ENCODE measurements around the gene PSMC3.

The PSMC3 gene

GRCh38 chr11:47426062-47426956 lies at the start of gene PSMC3:
TSS of gene PSMC3 (minus strand) at chr11:47426439. CDS start at chr11:47426279, 160 bp downstream.
- peak; percentile 99 for DNase-seq

GRCh38 chr11:47470671-47471070 lies 44.4 kb upstream of the PSMC3 start:
- DNase-seq: no peak

- no peak for DNase-seq
Measured at GRCh38 chr11:47469361-47470179, 43.3 kb upstream of the PSMC3 start.

- DNase-seq: no peak
Measured at GRCh38 chr11:47468598-47469214, 42.5 kb upstream of the PSMC3 start.

GRCh38 chr11:47467357-47467756 lies 41.1 kb upstream of the PSMC3 start:
- DNase-seq: no peak

GRCh38 chr11:47466701-47467250 lies 40.5 kb upstream of the PSMC3 start:
- DNase-seq: no peak

- no peak for DNase-seq
Measured at GRCh38 chr11:47466201-47466600, 40.0 kb upstream of the PSMC3 start.

GRCh38 chr11:47464483-47464882 lies 38.2 kb upstream of the PSMC3 start:
- no peak for DNase-seq

GRCh38 chr11:47461876-47462275 lies 35.6 kb upstream of the PSMC3 start:
- DNase-seq: no peak

GRCh38 chr11:47460571-47461235 lies 34.5 kb upstream of the PSMC3 start:
- DNase-seq: no peak

- DNase-seq: peak; percentile 71
Measured at GRCh38 chr11:47454258-47454671, 28.0 kb upstream of the PSMC3 start.

- no peak for DNase-seq
Measured at GRCh38 chr11:47453365-47453764, 27.1 kb upstream of the PSMC3 start.

- no peak for DNase-seq
Measured at GRCh38 chr11:47451990-47452389, 25.8 kb upstream of the PSMC3 start.

GRCh38 chr11:47451436-47451835 lies 25.2 kb upstream of the PSMC3 start:
- DNase-seq: no peak

- DNase-seq: no peak
Measured at GRCh38 chr11:47449541-47449940, 23.3 kb upstream of the PSMC3 start.

- DNase-seq: no peak
Measured at GRCh38 chr11:47448566-47449427, 22.6 kb upstream of the PSMC3 start, which contains the start of gene RAPSN. TSS of gene RAPSN (minus strand) at chr11:47449136. CDS start at chr11:47448964, 172 bp downstream.

GRCh38 chr11:47447906-47448305 lies 21.7 kb upstream of the PSMC3 start:
- DNase-seq: no peak

- DNase-seq: no peak
Measured at GRCh38 chr11:47446833-47447232, 20.6 kb upstream of the PSMC3 start.

- DNase-seq: no peak
Measured at GRCh38 chr11:47445840-47446239, 19.6 kb upstream of the PSMC3 start.

- no peak for DNase-seq
Measured at GRCh38 chr11:47443817-47444216, 17.6 kb upstream of the PSMC3 start.

- DNase-seq: no peak
Measured at GRCh38 chr11:47443028-47443700, 16.9 kb upstream of the PSMC3 start.
